GM21717 (cell line): ENCODE measurements around the gene HID1.
"Not testable (repeated sequence)": the region's sequence is repeated elsewhere in the genome, so short reads cannot be mapped to it uniquely, and the experiment has no call there.

Source experiments
- ATAC-seq: cut with Tn5 transposase; IDR thresholded peaks from one replicate; pipeline ENCODE4 v1.9.1; 2021; ENCODE audit warnings: mild to moderate bottlenecking, moderate library complexity; ENCODE audit not compliant: unreplicated experiment

Gene HID1

DNA sequence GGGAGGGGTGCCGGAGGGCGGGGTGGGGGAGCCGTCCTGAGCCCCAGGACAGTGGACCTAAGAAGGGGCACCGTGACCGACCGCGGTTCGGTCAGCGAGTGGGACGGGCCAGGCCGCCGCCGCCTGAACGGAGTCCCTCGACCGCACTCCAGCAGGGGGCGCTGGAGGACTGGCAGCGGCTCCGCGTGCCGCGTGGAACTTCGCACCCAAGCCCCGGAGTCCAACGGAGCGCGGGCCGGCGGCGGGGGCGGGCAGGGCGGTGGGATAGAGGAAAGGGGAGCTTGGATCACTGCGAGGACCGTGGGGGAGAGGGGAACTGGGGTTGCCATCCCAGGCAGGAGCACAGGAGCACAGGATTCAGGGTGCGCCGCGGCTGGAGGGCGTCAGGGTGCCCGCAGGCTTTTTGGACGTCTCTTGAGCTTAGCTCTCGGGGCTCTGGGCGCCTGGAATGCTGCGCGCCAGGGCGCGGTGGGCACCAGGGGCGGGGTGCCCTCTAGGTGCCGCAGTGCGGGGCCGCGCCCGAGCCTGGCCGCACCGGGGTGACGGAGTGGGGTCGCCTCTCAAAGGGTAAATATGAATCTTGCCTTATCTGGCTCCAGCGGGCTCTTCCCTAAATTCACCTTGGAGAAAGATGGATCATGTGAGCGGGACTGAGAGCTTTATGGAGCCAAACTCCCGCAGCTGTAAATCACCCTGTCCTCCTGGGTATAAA lies 48.9 kb downstream of the HID1 start:
- no peak for ATAC-seq

DNA sequence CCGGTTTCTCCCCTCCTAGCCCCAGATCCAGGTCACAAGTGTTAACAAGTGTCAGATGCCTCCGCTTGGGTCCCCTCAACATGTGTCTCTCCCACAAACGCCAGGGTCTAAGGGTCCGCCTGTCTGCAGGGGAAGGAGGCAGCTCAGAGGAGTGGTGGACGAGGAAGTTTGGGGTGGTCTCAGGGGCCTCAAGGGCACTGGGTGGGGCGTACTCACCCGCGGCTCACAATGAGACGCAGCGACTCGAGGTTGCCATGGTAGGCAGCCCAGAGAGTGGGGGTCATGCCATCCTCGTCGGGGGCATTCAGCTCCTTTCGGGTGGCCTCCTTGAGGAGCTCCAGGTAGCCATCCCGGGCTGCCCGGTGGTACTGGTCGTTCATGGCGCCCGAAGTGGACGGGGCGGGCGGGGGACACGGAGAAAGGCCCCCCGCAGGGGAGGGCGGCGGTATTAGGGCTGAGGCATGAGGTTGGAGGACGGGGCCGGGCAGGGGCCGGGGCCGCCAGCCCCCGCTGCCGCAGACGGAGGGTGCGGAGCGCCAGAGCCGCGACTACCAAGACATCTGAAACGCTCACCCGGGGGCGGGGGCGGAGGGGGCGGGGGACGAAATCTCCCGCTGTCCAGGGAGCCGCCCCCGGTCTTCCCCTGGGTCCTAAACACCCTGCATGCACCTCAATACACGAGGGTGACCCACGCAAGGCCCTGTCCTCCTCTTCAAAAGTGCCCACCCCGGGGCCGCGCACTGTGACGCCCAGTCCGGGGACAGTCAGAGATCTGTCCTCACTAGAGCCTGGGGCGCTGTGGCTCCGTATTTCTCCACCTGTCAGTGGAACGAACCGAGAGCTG lies 49.6 kb downstream of the HID1 start, which contains the start of gene USH1G:
USH1G (minus strand) TSS at position 562 of the 844 bp plus-strand sequence; CDS start at position 380, 182 bp downstream.
- ATAC-seq: no peak

DNA sequence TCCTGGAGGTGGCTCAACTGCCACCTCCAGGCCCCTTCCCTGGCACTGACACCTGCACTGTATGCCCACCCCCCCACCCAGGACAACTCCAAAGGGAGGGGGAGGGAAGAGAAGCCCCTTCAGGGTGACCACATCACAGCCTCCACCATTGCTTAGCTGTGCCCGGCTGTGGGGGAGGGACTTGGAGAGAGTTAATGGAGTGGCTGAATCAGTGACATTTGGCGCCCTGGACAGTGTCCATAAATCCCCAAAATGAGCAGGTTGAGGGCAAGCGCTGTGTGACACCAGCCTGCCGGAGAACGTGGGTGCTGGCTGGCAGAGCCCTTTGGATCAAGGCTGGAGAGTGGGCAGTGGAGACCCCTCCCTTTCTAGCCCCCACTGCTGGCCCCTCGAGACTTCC lies 50.4 kb downstream of the HID1 start:
- ATAC-seq: no peak

DNA sequence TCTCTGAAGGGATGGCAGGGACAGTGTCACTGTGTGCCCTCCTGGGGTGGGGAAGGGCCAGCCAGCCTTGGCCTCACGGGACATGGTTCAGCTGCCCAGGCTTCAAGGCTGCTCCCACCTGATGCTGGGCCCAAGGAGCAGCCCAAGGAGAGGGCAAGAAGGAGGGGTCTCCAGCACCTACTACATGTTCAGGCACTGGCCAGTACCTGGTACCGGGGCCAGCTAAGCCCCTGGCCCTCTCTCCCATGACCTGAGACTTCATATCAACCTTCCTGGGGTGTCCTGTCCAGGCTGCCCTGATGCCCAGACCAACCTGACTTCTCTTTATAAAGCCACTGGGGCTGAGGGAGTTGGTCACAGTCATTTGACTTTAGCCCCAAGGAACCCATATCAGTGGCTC lies 50.8 kb downstream of the HID1 start:
- no peak for ATAC-seq

DNA sequence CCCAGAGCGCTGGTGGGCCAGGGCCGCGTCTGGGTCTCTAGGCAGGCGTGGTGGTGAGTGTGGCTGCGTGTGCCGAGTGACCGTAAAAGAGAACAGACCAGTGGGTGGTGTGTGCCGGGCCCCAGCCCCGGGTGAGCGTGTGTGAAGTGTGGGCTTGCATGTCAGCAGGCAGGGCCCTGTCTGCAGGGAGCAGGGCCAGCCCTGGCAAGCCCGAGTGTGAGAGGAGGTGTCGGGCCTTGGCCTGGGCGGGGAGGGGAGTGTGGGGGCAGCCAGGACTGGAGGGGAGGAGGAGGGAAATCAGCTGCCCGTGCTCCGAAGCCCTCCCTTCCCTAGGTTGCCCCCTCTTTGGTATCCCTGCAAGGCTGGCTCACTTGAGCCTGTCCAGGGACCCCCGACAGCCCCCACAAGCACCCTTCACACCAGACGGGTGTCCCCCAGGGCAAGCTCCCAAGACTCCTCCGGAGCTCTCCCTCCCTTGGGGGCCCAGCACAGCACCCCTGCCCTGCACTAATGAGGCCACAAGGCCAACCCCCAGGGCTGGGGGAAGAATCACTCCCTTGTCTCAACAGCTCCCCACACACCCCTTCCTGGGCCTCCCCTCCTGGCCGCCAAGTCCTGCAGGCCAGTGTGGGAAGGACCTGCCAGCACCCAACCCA lies 51.4 kb downstream of the HID1 start:
- no peak for ATAC-seq

DNA sequence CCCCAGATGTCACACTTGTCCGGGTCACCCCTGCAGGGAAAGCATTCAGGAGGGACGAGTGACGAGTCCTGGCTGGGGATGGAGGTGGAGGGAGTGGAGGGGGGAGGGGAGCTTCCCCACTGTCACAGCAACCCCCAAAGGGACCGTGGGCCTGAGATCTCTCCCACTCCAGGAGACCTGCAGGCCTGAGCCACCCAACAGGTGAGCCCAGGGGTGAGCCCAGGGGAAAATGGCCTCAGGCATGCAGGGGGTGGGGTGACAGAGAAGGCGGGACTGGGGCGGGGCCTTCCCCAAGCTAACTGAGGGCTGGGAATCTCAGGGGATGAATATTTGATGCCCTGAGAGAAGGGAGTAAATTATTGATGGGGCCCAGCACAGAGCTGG lies 51.9 kb downstream of the HID1 start:
- no peak for ATAC-seq

DNA sequence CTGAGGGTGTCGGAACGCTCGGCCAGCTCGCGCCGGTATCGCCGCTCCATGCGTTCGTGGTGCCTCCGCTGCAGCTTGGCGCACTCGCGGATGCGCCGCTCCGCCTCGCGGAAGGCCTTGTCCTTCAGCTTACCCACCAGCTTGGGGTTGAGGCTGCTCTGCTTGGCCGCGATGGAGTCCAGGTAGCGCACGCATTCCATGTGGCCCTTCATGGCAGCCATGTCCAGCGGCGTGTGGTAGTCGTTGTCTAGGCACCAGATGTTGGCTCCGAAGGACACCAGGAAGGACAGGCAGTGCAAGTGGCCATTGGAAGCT lies 52.3 kb downstream of the HID1 start:
- ATAC-seq: no peak

DNA sequence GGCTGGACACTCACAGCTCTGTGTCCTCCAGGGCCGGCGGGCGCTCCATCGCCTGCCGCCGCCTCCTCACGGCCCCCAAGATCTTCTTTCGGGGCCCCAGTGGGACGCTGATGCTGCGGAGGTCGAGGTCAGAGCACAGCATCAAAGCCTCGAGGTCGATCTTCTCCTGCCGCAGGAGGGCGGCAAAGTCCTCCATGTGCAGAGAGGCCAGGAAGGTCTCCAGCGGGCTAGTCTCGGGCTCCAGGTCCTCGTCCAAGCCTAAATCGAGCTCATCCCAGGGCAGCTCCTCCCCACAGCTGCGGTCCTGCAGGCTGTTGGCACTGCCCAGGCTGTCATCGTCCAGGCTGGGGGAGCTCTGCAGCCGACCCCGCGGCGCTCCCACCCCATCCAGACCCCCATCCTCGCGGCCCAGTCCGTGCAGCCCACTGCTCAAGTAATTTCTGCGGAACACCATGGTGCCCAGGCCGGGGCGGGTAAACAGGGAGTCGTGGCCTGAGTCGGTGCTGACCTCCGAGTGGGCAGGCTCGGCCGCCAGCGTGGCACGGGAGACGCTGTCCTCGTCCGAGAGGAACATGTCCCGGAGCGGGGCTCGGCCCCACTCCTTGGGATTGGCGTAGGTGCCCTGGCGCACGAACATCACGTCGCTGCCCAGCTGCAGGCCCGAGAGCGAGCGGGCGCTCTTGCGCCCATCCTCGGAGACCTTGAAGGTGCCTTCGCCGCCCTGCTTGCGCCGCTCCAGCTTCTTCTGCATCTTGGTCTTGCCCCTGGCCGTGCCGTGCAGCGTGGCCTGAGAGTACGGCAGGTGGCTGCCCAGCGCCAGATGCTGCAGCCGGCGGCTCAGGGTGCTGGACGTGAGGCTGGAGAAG lies 52.9 kb downstream of the HID1 start:
- no peak for ATAC-seq

DNA sequence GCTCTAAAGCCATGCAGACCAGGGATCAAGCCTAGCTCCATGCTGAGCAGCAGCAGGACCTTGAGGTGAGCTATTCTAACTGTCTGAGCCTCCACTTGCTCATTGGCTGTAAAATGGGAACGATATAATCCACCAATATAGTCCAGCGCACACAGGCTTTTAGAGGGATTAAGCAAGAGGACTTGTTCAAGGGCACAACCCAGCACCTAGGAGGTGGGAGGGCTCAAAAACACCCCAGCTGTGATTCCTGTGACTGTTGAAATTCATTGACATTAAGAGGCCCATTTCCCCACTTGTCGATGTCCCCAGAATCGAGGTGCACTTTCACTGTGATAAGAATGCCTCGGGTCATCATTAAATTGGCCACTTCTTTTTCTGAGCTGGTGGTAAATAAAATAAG lies 53.7 kb downstream of the HID1 start:
- no peak for ATAC-seq

DNA sequence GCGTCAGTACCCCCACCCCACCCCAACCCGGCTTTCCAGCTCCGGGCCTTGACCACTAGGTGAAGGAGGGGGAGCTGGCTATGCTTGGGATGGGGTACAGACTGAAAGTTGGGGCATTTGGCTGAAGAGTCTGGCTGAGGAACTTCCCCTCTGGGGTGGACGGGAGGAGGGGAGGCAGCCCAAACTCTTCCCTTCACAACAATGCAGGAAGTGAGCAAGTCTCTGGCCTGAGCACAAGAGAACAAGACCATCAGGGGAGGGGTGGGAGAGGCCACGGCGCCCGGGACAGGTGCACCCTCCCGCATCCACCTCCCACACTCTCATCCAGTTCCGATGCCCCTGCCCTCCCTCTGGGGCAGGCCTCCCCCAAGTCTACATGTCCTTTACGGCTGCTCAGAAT lies 55.1 kb downstream of the HID1 start:
- ATAC-seq: no peak

DNA sequence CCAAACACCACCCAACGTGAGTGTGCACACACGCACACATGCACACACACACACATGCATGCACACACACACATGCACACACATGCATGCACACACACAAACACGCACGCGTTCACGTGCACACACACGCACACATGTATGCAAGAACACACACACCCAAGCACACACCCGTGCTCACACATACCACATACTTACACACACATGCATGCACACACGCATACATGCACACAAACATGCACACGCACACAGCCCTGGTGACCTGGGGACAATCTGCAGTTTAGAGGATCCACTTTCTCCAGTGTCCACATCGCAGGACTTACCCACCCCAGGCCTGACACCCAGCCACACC lies 55.7 kb downstream of the HID1 start:
- ATAC-seq: no peak

DNA sequence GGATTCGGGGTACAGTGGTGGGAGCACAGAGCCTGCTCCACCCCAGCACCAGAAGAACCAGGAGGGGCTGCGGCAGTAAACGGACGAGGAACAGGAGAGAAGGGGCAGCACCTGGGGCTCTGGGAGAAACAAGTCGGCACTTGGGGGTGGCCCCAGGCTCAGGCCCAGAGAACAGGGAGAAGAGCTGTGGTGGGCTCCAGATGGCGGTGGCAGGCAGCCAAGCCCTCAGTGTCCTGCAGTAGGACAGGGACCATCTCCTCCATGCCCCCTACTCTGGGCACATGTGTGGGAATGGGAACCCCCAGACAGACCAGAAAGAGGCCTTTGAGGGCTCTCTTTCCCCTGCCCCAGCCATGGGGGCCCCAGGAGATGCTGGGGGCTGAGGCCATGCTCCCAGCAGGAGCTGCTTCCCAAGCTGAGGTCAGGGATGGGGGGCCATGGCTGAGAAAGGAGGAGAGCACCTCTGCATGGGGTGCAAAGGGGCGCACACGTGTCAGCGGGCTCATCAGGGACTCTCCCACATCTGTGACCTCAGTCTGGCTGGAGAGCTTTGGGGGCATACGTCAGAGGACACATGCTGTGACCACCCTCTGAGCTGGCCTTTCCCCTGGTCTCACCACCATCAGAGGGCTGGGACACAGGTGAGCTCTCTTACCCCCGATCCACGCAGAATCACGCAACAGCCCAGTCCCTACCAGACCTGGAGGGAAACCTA lies 56.3 kb downstream of the HID1 start:
- no peak for ATAC-seq

DNA sequence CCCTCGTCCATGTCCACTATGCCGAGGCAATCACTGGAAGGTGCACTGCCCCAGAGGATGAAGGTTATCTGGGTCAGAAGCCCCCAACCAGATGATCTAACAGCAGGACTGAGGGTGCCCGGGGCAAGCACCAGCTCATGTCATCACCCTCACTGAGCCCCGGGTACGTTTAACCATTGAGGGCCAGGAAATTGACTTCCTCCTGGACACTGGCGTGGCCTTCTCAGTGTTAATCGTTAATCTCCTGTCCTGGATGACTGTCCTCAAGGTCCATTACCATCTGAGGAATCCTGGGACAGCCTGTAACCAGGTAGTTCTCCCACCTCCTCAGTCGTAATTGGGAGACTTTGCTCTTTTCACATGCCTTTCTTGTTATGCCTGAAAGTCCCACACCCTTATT lies 61.1 kb downstream of the HID1 start:
- not testable (repeated sequence) for ATAC-seq

DNA sequence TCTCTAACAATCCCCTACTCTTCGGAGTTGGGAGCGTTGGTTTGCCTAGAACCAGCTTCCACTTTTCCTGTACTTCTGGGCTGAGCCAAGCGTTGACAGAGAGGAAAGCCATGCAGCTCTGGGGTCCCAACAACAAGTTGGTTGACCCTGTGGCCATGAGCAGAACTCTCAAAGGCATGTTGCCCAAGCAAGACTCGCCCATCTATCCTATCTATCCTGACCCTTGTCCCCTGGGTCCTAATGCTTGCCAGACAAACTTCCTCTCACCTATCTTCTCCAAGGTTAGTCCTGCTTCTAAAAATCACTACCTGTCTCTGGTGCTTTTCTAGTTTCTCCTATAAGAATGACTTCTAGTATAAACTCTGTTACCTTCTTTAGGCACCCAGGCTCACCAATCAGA lies 63.5 kb downstream of the HID1 start:
- ATAC-seq: not testable (repeated sequence)

DNA sequence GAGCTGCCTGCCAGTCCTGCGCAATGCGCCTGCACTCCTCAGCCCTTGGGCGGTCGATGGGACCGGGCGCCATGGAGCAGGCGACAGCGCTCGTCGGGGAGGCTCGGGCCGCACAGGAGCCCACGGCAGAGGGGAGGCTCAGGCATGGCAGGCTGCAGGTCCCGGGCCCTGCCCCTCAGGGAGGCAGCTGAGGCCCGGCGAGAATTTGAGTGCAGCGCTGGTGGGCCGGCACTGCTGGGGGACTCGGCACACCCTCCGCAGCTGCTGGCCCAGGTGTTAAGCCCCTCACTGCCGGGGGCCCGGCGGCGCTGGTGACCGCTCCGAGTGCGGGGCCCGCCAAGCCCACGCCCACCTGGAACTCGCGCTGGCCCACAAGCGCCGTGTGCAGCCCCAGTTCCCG lies 65.5 kb downstream of the HID1 start:
- ATAC-seq: no peak

DNA sequence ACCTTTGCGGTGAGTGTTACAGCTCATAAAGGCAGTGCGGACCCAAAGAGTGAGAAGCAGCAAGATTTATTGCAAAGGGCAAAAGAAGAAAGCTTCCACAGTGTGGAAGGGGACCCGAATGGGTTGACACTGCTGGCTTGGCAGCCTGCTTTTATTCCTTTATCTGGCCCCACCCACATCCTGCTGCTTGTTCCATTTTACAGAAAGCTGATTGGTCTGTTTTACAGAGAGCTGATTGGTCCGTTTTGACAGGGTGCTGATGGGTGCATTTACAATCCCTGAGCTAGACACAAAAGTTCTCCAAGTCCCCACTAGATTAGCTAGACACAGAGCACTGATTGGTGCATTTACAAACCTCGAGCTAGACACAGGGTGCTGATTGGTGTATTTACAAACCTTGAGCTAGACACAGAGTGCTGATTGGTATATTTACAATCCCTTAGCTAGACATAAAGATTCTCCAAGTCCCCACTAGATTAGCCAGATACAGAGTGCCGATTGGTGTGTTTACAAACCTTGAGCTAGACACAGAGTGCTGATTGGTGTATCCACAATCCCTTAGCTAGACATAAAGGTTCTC lies 66.3 kb downstream of the HID1 start:
- ATAC-seq: not testable (repeated sequence)

DNA sequence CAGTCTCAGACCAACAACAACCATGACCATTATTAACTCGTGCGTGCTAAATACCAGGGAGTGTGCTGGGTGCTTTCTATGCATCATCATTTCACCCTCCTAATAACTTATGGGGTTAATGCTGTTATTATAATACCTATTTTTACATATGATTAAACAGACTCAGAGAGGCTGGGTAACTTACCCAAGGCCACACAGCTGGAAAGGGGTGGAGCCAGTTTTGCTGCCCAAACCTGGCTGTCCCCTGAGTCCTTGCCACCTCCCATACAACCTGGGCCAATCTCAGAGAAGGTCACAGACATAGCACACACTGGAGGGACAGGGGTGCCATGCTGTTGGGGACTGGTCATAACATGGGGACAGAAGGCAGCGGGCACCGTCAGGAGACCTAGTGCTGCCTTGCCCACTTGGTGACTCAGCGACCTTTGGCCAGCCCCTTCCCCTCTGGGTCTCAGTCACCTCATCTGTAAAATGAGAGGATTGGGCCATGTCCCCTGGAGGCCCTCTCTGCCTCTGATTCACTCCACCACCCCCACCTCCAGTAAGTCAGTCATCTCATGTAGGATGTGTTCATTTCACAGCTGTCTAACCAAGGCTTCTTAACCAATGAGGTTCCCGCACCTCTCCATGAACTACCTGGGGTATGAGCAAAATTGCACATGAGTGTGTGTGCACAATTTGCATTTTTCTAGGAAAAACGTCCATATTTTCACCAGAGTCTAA lies 67.7 kb downstream of the HID1 start:
- ATAC-seq: no peak

DNA sequence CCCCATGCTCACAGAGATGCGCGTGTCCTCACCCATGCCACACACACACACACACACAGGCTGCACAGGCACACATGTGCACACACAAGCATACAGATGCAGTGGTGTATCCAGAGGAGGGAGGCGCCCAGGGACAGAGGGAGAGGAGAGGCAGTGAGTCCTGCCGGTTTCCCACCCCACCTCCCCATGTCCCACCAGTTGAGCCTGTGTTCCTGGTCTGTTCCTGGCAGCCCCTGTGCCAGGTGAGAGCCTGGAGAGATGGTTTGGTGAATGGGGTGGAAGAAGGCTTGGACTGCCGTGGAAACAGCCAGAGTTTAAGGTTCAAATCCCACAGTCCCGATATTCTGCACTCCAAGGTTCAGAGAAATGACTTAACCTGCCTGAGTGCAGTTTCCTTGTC lies 68.9 kb downstream of the HID1 start:
- no peak for ATAC-seq

DNA sequence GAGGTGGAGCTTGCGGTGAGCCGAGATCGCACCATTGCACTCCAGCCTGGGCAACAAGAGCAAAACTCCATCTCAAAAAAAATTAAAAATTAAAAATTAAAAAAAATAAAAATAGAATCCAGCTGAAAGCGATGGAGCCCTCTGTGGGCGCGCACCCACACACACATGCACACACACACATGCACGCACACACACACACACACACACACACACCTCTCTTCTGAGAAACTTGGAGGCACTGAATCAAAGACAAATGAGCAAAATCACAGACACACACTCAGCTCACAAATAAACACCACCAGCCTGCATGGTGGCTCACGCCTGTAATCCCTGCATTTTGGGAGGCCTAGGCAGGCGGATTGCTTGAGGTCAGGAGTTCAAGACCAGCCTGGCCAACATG lies 69.5 kb downstream of the HID1 start:
- ATAC-seq: no peak
